Right lobe of liver (tissue), 4 donors: ENCODE data around the gene ALDH1A3.

ENCODE experiments used
- CTCF ChIP-seq, 4 donors: fragments of 200-600 bp in 3 of 4; fragments of 450-650 bp in 1 of 4; IDR thresholded peaks; one replicate each; pipeline versions ENCODE4 v1.5.1 to v1.8.0; 2016 to 2022; ENCODE audit warnings: antibody characterized with exemption in 4 of 4, mild to moderate bottlenecking in 2 of 4
- POLR2A ChIP-seq: fragments of 450-650 bp; IDR thresholded peaks from one replicate; pipeline ENCODE4 v1.6.1; 2017; ENCODE audit warnings: antibody characterized with exemption, mild to moderate bottlenecking
- donor health status: DM: no; HTN: no; CAD: no.
- donor health status: DM: no; HTN: no; CAD: no.
- donor health status: DM: no; HTN: yes; CAD: no.

- TF ChIP-seq CTCF (IDR thresholded peaks at IDR 0.05): no peak
- TF ChIP-seq POLR2A: no peak
Measured at GRCh38 chr15:100861511-100861991, 18.1 kb upstream of the ALDH1A3 start.
